Caco-2 (cell line): ENCODE data around the gene CMSS1. TPM values are rescaled to one million over a fixed set of nuclear protein-coding genes. Genes with fewer than 3 reads are reported as not detected.

Experiments used
- BruUV-seq: library from RNA; stranded (reverse); fragments of 400-500 nt; replicated peaks from 2 replicates; lab custom pipeline; 2021; lab: Mats Ljungman, UMichigan
- CTCF ChIA-PET: fragments of 300-600 bp; sonication (Branson Sonifier 250); formaldehyde crosslinking; loops from one replicate; lab custom pipeline; 2022; ENCODE audit warnings: antibody characterized with exemption; lab: Charles Lee
- POLR2A ChIA-PET: fragments of 300-600 bp; sonication (Branson Sonifier 250); formaldehyde crosslinking; loops from one replicate; lab custom pipeline; 2022; ENCODE audit warnings: antibody characterized with exemption; lab: Charles Lee
- DNase-seq, 2 experiments: peaks; one replicate each; pipeline versions ENCODE4 v3.0.0 to v3.0.0-alpha.2; 2020 to 2022
- H3K27me3 ChIP-seq: replicated peaks from 2 replicates; pipeline ENCODE4 v1.6.0; 2011; ENCODE audit warnings: low read length; ENCODE audit not compliant: control insufficient read depth, insufficient read depth
- H3K36me3 ChIP-seq: 2 replicates; pipeline ENCODE4 v1.5.1; 2011; ENCODE audit warnings: low read length; ENCODE audit not compliant: control insufficient read depth, insufficient read depth
- H3K4me1 ChIP-seq: fragments of 250-450 bp; sonication (Bioruptor Pico); 2 replicates; pipeline ENCODE4 v1.5.1; 2020; ENCODE audit warnings: mild to moderate bottlenecking
- H3K4me3 ChIP-seq: 2 replicates; pipeline ENCODE4 v1.5.1; 2011; ENCODE audit warnings: low read depth, mild to moderate bottlenecking, control low read depth, low read length
- H3K9me3 ChIP-seq: fragments of 250-450 bp; sonication (Bioruptor Pico); 2 replicates; pipeline ENCODE4 v1.5.1; 2020; ENCODE audit warnings: mild to moderate bottlenecking, moderate library complexity
- H3K27ac Mint-ChIP-seq: one replicate; pipeline ENCODE4 v1.8.0; 2022; ENCODE audit warnings: mixed read lengths; ENCODE audit not compliant: unreplicated experiment
- H3K27me3 Mint-ChIP-seq: one replicate; pipeline ENCODE4 v1.8.0; 2022; ENCODE audit warnings: mixed read lengths; ENCODE audit not compliant: insufficient read depth, unreplicated experiment
- H3K36me3 Mint-ChIP-seq: one replicate; pipeline ENCODE4 v1.8.0; 2022; ENCODE audit warnings: mild to moderate bottlenecking, mixed read lengths; ENCODE audit not compliant: insufficient read depth, unreplicated experiment
- H3K4me1 Mint-ChIP-seq: one replicate; pipeline ENCODE4 v1.8.0; 2022; ENCODE audit warnings: low read depth, mixed read lengths; ENCODE audit not compliant: unreplicated experiment
- H3K4me3 Mint-ChIP-seq: one replicate; pipeline ENCODE4 v1.8.0; 2022; ENCODE audit warnings: mild to moderate bottlenecking, moderate library complexity, mixed read lengths; ENCODE audit not compliant: unreplicated experiment
- H3K9me3 Mint-ChIP-seq: one replicate; pipeline ENCODE4 v1.8.0; 2022; ENCODE audit warnings: mixed read lengths; ENCODE audit not compliant: unreplicated experiment
- CTCF ChIP-seq, 2 experiments: fragments of 200-600 bp in 1 of 2; IDR thresholded peaks; 1 replicate in 1 of 2; 2 replicates in 1 of 2; pipeline versions ENCODE4 v1.5.1 to v1.8.0; 2011 to 2022; ENCODE audit warnings: antibody characterized with exemption in 1 of 2, control low read depth in 1 of 2, inconsistent platforms in 1 of 2, low read depth in 1 of 2, low read length in 1 of 2, mild to moderate bottlenecking in 1 of 2, moderate library complexity in 1 of 2; ENCODE audit not compliant: insufficient read depth in 1 of 2, severe bottlenecking in 1 of 2, unreplicated experiment in 1 of 2
- intact Hi-C: fragments of 100-400 bp; cut with micrococcal nuclease; formaldehyde crosslinking; loops from one replicate; pipeline ENCODE4 v1.10.0; 2022; ENCODE audit not compliant: unreplicated experiment
- total RNA-seq: library from RNA; stranded (reverse); gene quantifications from 2 replicates; pipeline ENCODE4 v1.2.3, GENCODE V29; 2022

CMSS1 gene
- total RNA-seq, 1 experiment from 2014 or later: 54.4 TPM

- CTCF ChIA-PET: no interaction called here
Observed at GRCh38 chr3:100149130-100149529, 331.5 kb downstream of the CMSS1 start.

GRCh38 chr3:100149713-100150415, 332.2 kb downstream of the CMSS1 start:
- BruUV-seq: no TSS peak
- no peak for DNase-seq
- intact Hi-C loops: no loop called here
- POLR2A ChIA-PET: no interaction called here
- Mint-ChIP-seq H3K36me3 (peaks cover 2% of the 10 kb centered on the region), H3K4me3 (no peak overlapping the region), H3K4me1 (no peaks in the 10 kb centered on the region), H3K27ac (no peak overlapping the region), H3K27me3 (no peaks in the 10 kb centered on the region), H3K9me3 (peaks cover 9% of the 10 kb centered on the region)
- H3K36me3 ChIP-seq: no peaks in the 10 kb centered on the region
- CTCF ChIA-PET: no interaction called here
- no peak for TF ChIP-seq CTCF (IDR thresholded peaks at IDR 0.05; ENCODE audit: insufficient read depth in 1 of 2, low read depth in 1 of 2, low read length in 1 of 2, severe bottlenecking in 1 of 2, unreplicated experiment in 1 of 2)
- H3K27me3 ChIP-seq: no peaks in the 10 kb centered on the region
- H3K4me1 ChIP-seq: no peaks in the 10 kb centered on the region
- 0 out of 2 replicates have a peak, but pooled peaks cover under 1% of the 10 kb centered on the region for H3K9me3 ChIP-seq
- no peak overlapping the region for H3K4me3 ChIP-seq

More at GRCh38 chr3:100149130-100149529, 331.5 kb downstream of the CMSS1 start:
- H3K27me3 Mint-ChIP-seq: no peaks in the 10 kb centered on the region
- H3K4me3 Mint-ChIP-seq: no peak overlapping the region
- peaks cover 9% of the 10 kb centered on the region for H3K9me3 Mint-ChIP-seq
- no peak for DNase-seq
- H3K4me1 Mint-ChIP-seq: no peaks in the 10 kb centered on the region
- POLR2A ChIA-PET: no interaction called here
- Histone ChIP-seq H3K36me3 (no peaks in the 10 kb centered on the region), H3K4me1 (no peaks in the 10 kb centered on the region), H3K4me3 (no peak overlapping the region), H3K9me3 (no peaks in the 10 kb centered on the region), H3K27me3 (no peaks in the 10 kb centered on the region)
- no peaks in the 10 kb centered on the region for H3K36me3 Mint-ChIP-seq
- H3K27ac Mint-ChIP-seq: no peak overlapping the region
- no peak for TF ChIP-seq CTCF (IDR thresholded peaks at IDR 0.05; ENCODE audit: insufficient read depth in 1 of 2, low read depth in 1 of 2, low read length in 1 of 2, severe bottlenecking in 1 of 2, unreplicated experiment in 1 of 2)
- BruUV-seq: no TSS peak
- intact Hi-C loops: no loop called here

- no peak overlapping the region for H3K4me3 ChIP-seq
- H3K36me3 Mint-ChIP-seq: peaks cover 8% of the 10 kb centered on the region
- ChIA-PET CTCF (no interaction called here), POLR2A (no interaction called here)
- intact Hi-C loops: no loop called here
- no TSS peak for BruUV-seq
- no peak overlapping the region for H3K27ac Mint-ChIP-seq
- no peaks in the 10 kb centered on the region for H3K4me1 ChIP-seq
- peaks cover 6% of the 10 kb centered on the region for H3K9me3 ChIP-seq
- H3K4me3 Mint-ChIP-seq: no peak overlapping the region
- no peaks in the 10 kb centered on the region for H3K27me3 Mint-ChIP-seq
- H3K27me3 ChIP-seq: no peaks in the 10 kb centered on the region
- no peaks in the 10 kb centered on the region for H3K4me1 Mint-ChIP-seq
- no peaks in the 10 kb centered on the region for H3K36me3 ChIP-seq
- peaks cover 15% of the 10 kb centered on the region for H3K9me3 Mint-ChIP-seq
- TF ChIP-seq CTCF (IDR thresholded peaks at IDR 0.05; ENCODE audit: insufficient read depth in 1 of 2, low read depth in 1 of 2, low read length in 1 of 2, severe bottlenecking in 1 of 2, unreplicated experiment in 1 of 2): no peak
- DNase-seq: no peak
Observed at GRCh38 chr3:100150473-100150872, 332.8 kb downstream of the CMSS1 start.
